HG02981 (cell line): Measurements from ENCODE around the gene FHIP1B.

Experiments used
- ATAC-seq: cut with Tn5 transposase; IDR thresholded peaks from one replicate; pipeline ENCODE4 v1.9.1; 2021; ENCODE audit warnings: mild to moderate bottlenecking, moderate library complexity; ENCODE audit not compliant: unreplicated experiment

FHIP1B gene

DNA sequence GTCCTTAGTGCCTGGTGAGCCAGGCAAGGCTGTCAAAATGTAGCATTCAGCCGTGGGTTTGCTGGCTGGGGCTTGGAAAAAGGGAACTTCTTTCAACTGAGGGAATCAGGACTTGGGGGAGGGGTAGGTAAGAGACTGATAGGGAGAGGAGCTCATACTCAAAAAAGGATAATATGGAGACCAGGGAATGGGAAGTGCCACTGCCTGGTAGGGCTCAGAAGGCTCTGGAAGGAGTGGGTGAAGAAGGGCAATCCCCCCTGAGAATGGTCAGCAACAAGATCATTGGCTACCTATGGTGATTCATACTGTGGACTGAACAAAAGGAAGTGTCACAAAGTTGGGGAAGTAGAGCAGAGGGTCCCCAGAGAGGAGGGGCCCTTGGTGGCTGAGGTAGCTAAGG lies 6.3 kb upstream of the FHIP1B start:
- no peak for ATAC-seq

DNA sequence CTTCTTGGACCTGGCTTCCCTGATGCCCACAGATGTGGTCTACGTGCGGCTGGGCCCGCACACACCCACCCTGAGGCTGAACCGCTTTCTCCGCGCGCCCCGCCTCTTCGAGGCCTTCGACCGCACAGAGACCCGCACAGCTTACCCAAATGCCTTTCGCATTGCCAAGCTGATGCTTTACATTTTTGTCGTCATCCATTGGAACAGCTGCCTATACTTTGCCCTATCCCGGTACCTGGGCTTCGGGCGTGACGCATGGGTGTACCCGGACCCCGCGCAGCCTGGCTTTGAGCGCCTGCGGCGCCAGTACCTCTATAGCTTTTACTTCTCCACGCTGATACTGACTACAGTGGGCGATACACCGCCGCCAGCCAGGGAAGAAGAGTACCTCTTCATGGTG lies 5.7 kb upstream of the FHIP1B start:
- ATAC-seq = no peak

DNA sequence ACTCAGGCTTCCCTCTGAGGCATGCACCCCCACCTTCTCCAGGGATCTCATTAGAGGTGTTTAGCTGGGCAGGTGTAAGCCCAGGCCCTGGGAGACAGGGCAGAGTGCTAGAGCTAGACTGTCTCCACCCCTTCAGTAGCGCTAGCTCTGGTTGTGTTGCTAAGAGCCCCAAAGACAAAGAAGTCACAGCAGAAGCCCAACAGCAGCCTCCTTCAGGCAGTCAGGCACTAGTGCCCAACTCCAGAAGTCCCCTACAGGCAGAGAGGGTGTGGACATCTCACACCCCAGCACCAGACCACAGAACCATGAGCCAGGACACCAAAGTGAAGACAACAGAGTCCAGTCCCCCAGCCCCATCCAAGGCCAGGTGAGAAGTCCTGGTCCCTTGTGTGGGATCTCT lies 4.5 kb upstream of the FHIP1B start, which contains the start of gene CNGA4:
TSS of gene CNGA4 (plus strand) at position 188 of the 400 bp plus-strand sequence. CDS start at position 306, 118 bp downstream.
- no peak for ATAC-seq

- no peak for ATAC-seq
These were observed 3.4 kb upstream of the FHIP1B start for GRCh38 chr11:6237761-6238302.

- no peak for ATAC-seq
These were observed 2.8 kb upstream of the FHIP1B start for GRCh38 chr11:6237266-6237665.

- ATAC-seq = no peak
These were observed 451 bp downstream of the FHIP1B start for GRCh38 chr11:6233984-6234386.

DNA sequence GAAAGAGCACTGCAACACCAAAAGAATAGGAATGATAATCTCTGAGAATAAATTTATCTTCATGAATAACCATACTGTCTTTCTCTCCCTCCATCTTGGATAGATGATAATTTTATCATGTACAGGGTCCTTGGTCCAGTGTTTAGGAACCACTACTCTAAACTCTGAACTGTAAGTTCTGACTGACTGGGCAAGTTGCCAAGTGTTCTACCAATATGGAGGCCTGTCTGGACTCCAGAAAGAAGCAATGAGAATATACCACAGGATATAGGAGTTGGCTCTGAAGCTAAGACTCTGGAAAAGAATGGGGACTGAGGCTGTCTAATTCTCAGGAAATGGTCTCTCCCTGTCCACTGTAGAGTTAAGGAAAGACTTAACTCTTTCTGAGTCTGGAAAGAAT lies 1.5 kb downstream of the FHIP1B start:
- ATAC-seq = no peak

DNA sequence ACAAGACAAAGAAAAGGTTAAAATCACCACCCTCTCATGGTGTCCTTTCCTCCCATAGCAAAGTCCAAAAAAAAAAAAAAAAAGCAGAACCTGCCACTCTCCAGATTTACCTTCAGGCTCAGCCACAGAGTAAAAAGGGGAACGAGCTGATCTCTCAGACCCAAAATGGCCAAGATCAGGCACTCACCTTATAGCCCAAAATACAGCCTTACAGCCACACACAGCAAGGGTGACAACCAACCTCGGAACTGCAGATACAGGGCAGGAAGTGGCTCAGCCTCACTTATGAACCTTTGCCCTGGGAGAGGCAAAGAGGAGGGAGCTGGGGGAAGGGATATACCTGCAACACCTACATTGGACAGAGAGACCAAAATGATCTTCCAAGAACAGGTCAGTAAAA lies 4.5 kb downstream of the FHIP1B start:
- no peak for ATAC-seq

DNA sequence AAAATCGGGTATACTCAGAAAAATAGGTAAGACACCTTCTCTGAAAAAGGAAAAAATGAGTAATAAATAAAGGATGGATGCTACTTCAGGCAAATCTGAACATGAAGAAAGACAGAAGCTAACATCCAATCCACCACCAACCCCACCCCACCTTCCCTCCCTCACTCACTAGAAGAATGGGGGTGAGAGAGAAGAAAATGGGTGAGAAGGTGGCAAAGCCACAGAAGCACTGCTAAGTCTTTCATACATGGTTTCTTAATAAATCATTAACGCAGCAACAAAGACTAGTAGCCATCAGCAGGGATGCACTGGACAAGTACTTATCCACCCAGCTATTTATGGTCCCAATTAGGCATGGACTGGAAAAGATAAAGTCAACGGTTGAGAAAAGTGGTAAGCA lies 5.9 kb downstream of the FHIP1B start:
- ATAC-seq = no peak

GRCh38 chr11:6225896-6226295 lies 8.5 kb downstream of the FHIP1B start:
- ATAC-seq = no peak

- no peak for ATAC-seq
These were observed 9.4 kb downstream of the FHIP1B start for GRCh38 chr11:6225024-6225423.

GRCh38 chr11:6224421-6224820 lies 10.0 kb downstream of the FHIP1B start:
- ATAC-seq = no peak

DNA sequence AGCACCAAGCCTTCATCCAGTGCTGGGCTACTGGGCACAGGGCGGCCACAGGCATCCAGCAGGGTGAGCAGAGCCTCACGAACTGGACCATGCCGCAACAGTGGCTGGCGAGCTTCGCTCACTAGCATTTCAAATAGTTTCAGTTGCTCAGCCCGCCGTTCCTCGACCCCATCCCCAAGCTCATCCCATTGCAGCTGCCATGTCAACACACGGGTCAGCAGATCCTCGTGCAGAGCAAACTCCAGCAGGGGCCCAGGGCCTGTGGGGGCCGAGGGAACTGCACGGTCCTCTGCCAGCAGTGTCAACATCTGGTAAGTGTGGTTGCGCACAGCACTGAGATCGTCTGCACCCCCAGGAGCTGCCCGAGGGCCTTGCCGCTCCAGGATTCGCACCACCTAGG lies 10.6 kb downstream of the FHIP1B start:
- ATAC-seq = no peak

DNA sequence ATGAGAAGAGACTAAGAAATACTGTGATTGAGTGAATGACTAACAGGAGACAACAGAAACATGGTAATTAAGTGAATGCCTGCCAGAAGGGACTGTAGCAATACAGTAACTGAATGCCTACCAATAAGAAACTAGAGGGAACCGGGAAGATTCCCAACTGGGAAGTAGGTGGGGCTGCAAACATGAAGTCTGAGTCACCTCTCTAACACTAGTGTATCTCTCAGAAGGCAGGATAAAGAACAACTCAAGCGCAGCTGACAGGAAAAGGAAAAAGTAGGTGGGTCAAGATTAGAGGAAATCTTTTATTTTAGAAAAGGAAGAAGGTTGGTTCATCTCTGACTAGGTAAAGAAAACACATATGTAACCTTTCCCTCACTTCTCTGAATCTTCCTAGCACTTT lies 15.1 kb downstream of the FHIP1B start:
- no peak for ATAC-seq

DNA sequence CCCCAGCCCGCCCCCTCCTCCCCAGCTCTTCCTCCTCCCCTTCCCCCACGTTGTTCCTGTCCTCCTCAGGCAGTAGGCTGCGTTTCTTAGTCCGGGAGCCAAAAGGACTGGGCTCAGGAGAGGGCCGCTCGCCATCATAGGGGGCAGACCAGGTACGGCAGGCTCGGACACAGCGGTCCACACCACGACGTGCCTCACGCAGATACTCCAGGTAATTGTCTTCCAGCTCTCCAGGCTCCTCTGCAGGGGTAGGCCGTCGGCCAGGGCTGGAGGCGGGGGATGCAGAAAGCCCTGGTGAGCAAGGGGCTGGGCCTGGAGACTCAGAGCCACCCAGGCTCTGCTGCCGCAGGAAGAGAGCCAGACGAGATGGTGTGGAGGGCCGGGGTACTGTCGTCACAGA lies 16.7 kb downstream of the FHIP1B start:
- ATAC-seq = no peak

DNA sequence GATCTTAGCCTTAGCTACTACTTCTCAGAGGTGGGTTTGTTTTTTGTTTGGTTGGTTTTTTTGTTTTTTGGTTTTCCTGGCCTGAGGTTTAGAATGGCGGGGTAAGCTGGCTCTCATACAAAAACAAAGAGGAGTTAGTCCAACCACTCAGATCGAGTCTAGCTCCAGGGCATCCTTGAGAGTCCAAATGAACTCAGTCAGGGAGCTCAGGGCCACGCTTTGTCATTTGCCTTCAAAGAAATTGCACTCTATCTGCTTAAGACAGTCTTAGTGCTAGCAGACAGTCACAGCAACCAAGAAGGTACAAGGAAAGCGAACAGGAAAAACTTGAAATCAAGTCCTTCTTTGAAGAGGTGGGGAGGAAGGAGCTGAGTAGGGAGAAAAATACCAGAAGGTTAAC lies 17.9 kb downstream of the FHIP1B start:
- ATAC-seq = no peak

- no peak for ATAC-seq
These were observed 19.9 kb downstream of the FHIP1B start for GRCh38 chr11:6214530-6214929.

GRCh38 chr11:6210274-6210955 lies 24.0 kb downstream of the FHIP1B start:
- no peak for ATAC-seq

GRCh38 chr11:6209801-6210200 lies 24.6 kb downstream of the FHIP1B start:
- ATAC-seq = no peak

GRCh38 chr11:6206456-6207180 lies 27.8 kb downstream of the FHIP1B start:
- ATAC-seq = no peak

DNA sequence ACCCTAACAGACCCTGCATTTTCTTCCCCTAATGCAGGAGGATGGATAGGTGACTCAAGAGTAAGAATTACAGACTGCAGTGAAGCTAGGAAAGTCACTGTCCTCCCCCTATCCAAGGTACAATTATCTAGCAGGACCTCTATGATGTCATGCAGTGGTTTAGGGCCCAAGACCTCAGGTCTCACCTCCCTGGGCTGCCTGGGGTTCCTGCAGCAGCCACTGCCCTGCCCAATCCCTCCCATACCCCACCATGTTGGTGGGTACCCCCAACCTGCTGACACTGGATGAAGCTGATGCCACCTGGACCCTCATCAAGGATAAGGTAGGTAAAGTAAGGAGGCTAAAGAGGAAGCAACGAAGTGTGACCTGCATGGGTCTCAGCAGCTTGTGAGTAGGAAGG lies 29.1 kb downstream of the FHIP1B start, which contains the start of gene C11orf42:
TSS of gene C11orf42 (plus strand) at position 192 of the 400 bp plus-strand sequence. CDS start at position 251, 59 bp downstream.
- ATAC-seq = no peak

DNA sequence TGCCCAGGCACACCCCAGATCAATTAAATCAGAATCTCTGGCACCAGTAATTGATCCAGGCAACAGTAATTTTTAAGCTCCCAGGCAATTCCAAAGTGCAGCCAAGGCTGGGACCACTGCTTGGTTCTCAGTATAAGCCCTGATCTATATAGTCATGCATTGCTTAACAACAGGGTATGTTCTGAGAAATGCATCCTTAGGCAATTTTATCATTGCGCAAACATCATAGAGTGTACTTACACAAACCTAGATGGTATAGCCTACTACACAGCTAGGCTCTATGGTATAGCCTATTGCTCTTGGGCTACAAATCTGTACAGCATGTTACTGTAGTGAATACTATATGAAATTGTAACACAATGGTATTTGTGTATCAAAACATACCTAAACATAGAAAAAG lies 29.7 kb downstream of the FHIP1B start:
- ATAC-seq = no peak
